ENCODE results near the gene TAF6.

TAF6 gene

DNA sequence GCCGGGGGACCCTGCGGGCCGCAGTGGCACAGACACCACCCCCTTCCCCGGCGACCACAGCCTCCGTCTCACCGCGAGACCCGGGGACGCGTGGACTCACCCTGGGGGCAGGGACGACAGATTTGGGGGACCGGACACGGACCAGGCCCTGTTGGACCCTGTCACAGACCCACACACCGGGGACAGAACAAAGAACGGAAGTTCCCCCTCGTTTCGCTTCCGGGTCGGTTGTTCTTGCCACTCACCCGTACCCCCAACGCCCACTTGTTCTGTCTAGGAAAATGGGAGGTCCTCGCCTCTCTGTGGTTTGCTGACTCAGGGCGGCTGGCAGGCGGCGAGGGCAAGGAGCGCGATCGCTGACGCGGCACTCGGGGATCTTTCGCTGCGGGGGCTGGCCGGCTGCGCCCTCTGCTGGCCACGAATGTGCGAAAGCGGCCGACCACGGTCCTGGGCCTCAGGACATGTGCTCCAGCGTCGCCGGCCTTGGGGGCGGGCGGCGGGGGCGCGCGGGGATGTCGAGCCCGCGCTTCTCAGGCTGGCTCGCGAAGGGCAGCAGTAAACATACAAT lies 37.5 kb downstream of the TAF6 start, which contains the start of gene ZNF3:
ZNF3 (minus strand) TSS at position 189 of the 568 bp plus-strand sequence. CDS start 4,366 bp downstream, outside the sequence.
- DNase-seq (ENCODE audit: low read depth in 1 of 2, low spot score in 1 of 2), result peak; percentile 99
- peak within 1 kb of the TSS; percentile 88 for H3K27ac ChIP-seq (replicated peaks)
- H3K27me3 ChIP-seq (ENCODE audit: insufficient read depth, poor library complexity, severe bottlenecking), result no peaks in the 10 kb centered on the region
- TF ChIP-seq POLR2AphosphoS5 (IDR thresholded peaks at IDR 0.05; ENCODE audit: low read depth) (peak; percentile 66), GABPA (IDR thresholded peaks at IDR 0.05; ENCODE audit: low read depth) (peak; percentile 99), SPI1 (IDR thresholded peaks at IDR 0.05; ENCODE audit: borderline replicate concordance, low read depth) (peak; percentile 24; the same call in 1 of the 2 replicates)
- TF ChIP-seq, protein P1, sequence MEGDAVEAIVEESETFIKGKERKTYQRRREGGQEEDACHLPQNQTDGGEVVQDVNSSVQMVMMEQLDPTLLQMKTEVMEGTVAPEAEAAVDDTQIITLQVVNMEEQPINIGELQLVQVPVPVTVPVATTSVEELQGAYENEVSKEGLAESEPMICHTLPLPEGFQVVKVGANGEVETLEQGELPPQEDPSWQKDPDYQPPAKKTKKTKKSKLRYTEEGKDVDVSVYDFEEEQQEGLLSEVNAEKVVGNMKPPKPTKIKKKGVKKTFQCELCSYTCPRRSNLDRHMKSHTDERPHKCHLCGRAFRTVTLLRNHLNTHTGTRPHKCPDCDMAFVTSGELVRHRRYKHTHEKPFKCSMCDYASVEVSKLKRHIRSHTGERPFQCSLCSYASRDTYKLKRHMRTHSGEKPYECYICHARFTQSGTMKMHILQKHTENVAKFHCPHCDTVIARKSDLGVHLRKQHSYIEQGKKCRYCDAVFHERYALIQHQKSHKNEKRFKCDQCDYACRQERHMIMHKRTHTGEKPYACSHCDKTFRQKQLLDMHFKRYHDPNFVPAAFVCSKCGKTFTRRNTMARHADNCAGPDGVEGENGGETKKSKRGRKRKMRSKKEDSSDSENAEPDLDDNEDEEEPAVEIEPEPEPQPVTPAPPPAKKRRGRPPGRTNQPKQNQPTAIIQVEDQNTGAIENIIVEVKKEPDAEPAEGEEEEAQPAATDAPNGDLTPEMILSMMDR (IDR thresholded peaks at IDR 0.05; ENCODE audit: insufficient read depth, low read length), result peak; percentile 70
- TF ChIP-seq, protein P2, sequence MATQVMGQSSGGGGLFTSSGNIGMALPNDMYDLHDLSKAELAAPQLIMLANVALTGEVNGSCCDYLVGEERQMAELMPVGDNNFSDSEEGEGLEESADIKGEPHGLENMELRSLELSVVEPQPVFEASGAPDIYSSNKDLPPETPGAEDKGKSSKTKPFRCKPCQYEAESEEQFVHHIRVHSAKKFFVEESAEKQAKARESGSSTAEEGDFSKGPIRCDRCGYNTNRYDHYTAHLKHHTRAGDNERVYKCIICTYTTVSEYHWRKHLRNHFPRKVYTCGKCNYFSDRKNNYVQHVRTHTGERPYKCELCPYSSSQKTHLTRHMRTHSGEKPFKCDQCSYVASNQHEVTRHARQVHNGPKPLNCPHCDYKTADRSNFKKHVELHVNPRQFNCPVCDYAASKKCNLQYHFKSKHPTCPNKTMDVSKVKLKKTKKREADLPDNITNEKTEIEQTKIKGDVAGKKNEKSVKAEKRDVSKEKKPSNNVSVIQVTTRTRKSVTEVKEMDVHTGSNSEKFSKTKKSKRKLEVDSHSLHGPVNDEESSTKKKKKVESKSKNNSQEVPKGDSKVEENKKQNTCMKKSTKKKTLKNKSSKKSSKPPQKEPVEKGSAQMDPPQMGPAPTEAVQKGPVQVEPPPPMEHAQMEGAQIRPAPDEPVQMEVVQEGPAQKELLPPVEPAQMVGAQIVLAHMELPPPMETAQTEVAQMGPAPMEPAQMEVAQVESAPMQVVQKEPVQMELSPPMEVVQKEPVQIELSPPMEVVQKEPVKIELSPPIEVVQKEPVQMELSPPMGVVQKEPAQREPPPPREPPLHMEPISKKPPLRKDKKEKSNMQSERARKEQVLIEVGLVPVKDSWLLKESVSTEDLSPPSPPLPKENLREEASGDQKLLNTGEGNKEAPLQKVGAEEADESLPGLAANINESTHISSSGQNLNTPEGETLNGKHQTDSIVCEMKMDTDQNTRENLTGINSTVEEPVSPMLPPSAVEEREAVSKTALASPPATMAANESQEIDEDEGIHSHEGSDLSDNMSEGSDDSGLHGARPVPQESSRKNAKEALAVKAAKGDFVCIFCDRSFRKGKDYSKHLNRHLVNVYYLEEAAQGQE (IDR thresholded peaks at IDR 0.05; ENCODE audit: insufficient replicate concordance, low read depth), result peak; percentile 11
- H3K4me3 ChIP-seq (replicated peaks; ENCODE audit: insufficient read depth, low read length), result peak within 1 kb of the TSS; percentile 98

DNA sequence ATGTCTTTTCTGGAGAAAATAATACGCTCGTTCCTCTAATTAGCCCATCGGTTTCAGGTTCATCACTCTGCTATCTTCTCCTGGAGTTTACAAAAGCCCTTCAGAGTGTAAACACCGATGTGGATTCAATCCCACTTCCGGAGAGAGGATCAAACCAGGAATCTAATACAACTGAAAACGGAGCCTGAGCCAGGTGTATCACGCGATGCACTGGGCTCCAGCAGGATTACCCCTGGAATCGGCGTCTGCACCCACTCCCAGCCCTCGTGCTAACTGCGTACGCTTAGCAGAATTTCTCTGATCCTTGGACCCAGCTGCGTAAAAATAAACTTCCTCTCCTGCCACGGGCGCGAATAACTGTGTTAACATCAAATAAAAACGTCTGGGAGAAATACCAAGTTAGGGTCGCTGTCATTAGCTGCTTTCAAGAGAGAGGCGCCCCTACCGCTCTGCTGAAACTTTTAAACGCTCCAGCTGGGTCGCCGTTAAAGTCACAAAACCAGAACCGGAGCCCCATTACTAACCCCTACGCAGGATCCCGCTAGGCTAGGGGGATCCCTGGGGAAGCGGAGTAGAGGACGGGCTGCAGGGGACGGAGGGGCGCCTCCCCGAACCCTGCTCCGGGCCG lies 38.1 kb downstream of the TAF6 start:
- Histone ChIP-seq H3K4me3 (replicated peaks; ENCODE audit: insufficient read depth, low read length) (peak overlapping the region; percentile 98), H3K27ac (replicated peaks) (peak overlapping the region; percentile 88), H3K27me3 (ENCODE audit: insufficient read depth, poor library complexity, severe bottlenecking) (no peaks in the 10 kb centered on the region)
- TF ChIP-seq POLR2AphosphoS5 (IDR thresholded peaks at IDR 0.05; ENCODE audit: low read depth) (no peak), GABPA (IDR thresholded peaks at IDR 0.05; ENCODE audit: low read depth) (no peak), SPI1 (IDR thresholded peaks at IDR 0.05; ENCODE audit: borderline replicate concordance, low read depth) (no peak)
- TF ChIP-seq, protein P1 (IDR thresholded peaks at IDR 0.05; ENCODE audit: insufficient read depth, low read length), result no peak
- TF ChIP-seq, protein P2 (IDR thresholded peaks at IDR 0.05; ENCODE audit: insufficient replicate concordance, low read depth), result no peak
- DNase-seq (ENCODE audit: low read depth in 1 of 2, low spot score in 1 of 2), result peak in 1 of 2 experiments; percentile 38

DNA sequence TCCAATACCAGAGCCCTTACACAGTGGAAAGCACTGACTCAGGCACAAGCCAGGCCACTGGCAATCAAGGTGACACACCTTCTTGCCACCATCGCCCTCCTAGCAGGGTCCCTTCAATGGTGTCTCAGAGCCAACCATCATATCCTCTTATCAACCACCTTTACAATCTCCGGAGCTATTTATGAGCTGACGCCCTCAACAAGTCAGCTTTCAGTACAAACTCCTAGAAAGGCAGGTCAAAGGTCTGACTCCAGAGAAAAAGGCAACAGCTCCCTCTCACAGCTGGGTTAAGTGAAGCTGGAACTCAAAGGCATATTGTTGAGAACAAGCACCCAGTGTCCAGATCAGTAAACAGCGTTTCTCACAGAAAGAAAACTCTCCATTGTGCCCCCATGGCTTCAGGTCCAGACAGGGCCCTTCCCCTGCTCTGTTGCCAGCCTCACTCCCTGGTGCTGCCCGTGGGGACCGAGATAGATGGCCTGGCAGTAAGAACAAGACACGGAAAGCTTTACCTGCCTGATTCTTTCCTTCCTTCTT lies 40.1 kb downstream of the TAF6 start:
- Histone ChIP-seq H3K27me3 (ENCODE audit: insufficient read depth, poor library complexity, severe bottlenecking) (no peaks in the 10 kb centered on the region), H3K27ac (replicated peaks) (no peak overlapping the region), H3K4me3 (replicated peaks; ENCODE audit: insufficient read depth, low read length) (no peak overlapping the region)
- no peak for TF ChIP-seq POLR2AphosphoS5 (IDR thresholded peaks at IDR 0.05; ENCODE audit: low read depth)
- TF ChIP-seq, protein P2 (IDR thresholded peaks at IDR 0.05; ENCODE audit: insufficient replicate concordance, low read depth), result no peak
- no peak for TF ChIP-seq SPI1 (IDR thresholded peaks at IDR 0.05; ENCODE audit: borderline replicate concordance, low read depth)
- TF ChIP-seq, protein P1 (IDR thresholded peaks at IDR 0.05; ENCODE audit: insufficient read depth, low read length), result no peak
- no peak for TF ChIP-seq GABPA (IDR thresholded peaks at IDR 0.05; ENCODE audit: low read depth)
- DNase-seq (ENCODE audit: low read depth in 1 of 2, low spot score in 1 of 2), result no peak

All from HL-60 (cell line).